ENCODE measurements around the gene NKAPD1.
"Not testable (repeated sequence)": the region's sequence is repeated elsewhere in the genome, so short reads cannot be mapped to it uniquely, and the experiment has no call there.

NKAPD1 gene

GRCh38 chr11:112086422-112087191, 12.5 kb downstream of the NKAPD1 start, which contains the start of the genes SDHD and TIMM8B:
Gene SDHD (plus strand): TSS chr11:112086873. CDS start chr11:112086908, 35 bp downstream.
Gene TIMM8B (minus strand): TSS chr11:112086756. CDS start chr11:112086723, 33 bp downstream.
- peak; percentile 94 for DNase-seq

GRCh38 chr11:112087212-112087611, 13.1 kb downstream of the NKAPD1 start:
- DNase-seq: no peak

DNA sequence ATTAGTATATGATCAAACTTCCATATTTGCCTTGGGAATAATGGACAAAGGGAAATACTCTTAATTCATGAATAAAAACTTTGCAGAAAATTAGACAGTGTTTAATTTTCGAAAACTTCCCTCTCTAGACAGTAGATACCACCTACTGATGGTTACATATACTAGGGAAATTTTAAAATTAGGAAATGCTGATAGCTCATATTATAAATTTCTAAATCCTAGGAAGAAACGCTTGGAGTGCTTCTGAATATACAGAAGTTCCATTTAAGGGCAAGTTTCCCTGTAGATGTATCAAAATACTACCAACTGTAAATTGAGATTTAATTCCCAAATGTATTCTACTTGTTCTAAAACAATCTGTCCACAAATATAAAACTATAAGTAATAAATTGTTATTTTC, 21.2 kb downstream of the NKAPD1 start:
- DNase-seq: not testable (repeated sequence)

DNA sequence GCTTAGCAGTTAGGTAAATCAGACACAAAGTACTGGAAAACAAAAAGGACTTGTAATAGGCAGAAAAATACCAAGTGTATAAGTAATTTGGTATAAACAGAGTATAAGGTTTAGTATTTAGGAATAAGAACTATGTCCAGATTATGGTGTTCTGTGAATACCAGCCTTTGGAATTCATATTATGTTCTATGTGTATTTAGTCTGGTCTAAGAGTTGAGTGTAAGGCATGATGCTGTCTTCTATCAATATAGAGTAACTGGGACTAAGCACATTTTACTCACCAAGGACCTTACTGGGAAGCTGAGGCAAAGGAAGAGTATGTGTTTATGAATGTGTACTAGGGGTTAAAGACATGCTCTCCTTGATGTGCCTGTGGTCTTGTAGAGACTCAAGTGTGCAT, 22.1 kb downstream of the NKAPD1 start:
- DNase-seq: no peak

GRCh38 chr11:112097734-112098528, 23.8 kb downstream of the NKAPD1 start:
- DNase-seq: no peak

DNA sequence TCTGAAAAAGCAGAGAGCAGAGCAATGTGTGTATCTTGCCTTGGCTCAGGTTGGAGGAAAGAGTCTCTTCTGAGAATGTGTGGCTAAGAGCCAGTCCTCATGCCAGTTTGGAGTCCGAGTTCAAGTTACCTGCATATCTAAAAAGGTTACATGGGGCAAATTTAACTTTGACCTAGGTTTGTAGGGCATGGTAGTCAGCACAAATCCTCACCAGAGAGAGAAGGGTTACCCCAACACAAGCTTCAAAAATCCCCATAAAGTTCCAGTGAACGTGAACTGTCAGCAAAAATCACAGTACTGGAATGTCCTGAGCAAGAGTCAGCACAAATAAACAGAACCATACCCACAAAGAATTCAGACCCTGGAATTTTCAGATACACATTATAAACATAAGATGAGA, 26.4 kb downstream of the NKAPD1 start:
- DNase-seq: no peak

GRCh38 chr11:112103446-112103845, 29.3 kb downstream of the NKAPD1 start:
- DNase-seq: no peak

DNA sequence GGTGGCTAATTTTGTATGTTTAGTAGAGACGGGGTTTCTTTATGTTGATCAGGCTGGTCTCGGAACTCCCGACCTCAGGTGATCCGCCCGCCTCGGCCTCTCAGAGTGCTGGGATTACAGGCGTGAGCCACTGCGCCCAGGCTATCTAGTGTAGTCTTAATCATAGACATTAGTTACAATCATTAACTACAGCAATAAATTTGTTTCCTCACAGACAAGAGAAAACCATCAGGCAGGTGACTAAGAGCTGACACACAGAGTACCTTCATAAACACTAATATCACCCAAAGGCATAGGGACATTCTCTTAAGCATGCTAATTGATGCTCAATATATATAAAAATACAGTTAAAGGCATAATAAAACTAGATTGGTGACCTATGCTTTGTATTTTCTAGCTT, 32.0 kb downstream of the NKAPD1 start:
- DNase-seq: no peak

DNA sequence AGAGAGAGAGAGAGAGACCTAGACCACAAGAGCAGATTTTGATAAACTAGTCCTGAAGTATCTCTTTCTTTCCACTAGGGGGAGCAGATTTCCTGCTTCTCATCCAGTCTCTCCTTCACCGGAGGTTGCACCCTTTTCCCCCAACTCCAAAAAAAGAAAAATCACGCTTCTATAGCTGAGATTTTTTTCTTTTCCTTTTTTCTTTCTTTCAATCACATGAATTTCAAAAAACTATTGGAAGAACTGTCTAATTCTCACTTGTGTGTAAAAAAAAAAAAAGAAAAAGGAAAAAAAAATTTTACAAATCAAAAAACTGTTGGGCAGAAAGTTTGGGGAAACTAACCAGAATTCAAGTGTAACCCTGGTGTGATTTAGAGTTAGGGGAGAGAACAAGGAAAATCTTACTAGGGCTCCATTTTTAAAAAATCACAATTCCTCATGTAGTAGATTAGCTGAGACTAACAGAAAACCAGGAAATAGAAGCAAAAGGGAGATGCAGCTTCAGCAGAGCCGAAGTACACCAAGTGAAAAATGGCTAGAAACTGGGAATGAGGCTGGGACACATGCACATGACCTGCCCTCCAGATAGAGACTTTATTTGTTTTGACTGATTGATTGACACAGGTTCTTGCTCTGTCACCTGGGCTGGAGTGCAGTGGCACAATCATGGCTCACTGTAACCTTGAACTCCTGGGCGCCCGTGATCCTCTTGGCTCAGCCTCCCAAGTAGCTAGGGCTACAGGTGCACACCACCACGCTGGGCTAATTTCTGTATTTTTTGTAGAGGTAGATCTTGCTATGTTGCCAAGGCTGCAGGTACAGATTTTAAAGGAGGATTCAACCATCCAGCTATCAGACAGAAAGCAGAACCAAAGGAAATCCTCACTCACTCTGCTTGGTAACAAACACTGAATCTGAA, 39.7 kb downstream of the NKAPD1 start:
- DNase-seq: no peak

GRCh38 chr11:112114460-112114859, 40.4 kb downstream of the NKAPD1 start:
- DNase-seq: no peak

- no peak for DNase-seq
These were observed 41.3 kb downstream of the NKAPD1 start for GRCh38 chr11:112115386-112115785.

- no peak for DNase-seq
These were observed 44.1 kb downstream of the NKAPD1 start for GRCh38 chr11:112118176-112118575.

DNA sequence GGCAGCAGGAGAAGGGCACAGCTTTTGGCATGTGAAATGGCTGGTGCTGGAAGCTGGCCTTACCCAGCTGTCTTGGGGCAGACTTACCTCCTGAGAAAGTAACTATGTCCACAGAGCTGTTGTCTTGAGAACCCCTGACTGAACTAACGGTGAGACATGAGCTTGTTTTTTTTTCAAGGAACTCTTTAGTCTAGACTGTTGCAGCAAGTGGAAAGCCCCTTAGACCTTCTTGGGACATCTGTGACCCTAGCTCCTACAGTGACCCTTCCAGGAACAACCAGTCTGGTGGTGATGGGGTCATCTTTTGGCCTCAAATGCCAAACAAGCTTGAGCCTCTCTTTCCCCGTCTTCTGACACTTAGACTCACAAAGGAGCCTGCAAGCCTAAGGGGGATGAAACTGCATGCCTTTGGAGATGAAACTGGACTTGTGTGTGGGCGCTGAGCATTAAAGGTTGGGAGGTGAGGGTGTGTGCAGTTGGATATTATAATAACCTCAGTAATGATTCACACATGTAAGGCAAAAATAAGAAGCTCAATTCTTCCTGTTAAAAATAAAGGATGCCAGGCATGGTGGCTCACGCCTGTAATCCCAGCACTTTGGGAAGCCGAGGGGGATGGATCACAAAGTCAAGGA, 48.0 kb downstream of the NKAPD1 start:
- DNase-seq: no peak

- DNase-seq: no peak
These were observed 49.0 kb downstream of the NKAPD1 start for GRCh38 chr11:112123129-112123528.

GRCh38 chr11:112127056-112127455, 53.0 kb downstream of the NKAPD1 start:
- no peak for DNase-seq

DNA sequence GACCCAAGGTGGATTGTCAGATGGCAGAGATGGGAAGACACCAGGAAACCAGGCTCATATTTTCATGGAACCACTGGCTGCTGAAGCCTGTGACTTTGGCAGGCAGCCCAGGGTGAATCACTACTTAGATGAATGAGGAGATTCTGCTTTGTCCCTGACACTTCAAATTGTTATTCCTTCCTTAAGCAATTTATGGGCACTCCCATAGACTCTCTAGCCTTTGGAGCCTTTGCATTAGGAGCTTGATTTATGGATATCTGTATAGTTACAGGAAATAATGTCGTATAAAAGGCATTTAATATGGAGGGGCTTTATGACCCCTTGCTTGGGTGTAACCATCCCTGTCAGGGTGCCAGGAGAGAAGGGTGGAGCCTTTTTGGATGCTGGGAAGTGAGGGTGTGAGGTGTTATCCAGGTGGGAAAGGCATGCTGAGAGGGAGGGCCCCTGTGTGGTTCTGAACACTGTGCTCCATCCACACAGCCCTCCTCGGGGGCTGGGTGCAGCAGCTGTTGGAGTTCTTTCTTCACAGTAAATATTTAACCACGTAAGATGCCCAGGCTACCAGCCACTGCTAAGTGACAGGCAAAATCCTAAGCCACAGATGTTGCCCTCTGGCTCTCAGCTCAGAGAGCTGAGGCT, 54.5 kb downstream of the NKAPD1 start:
- DNase-seq: no peak

DNA sequence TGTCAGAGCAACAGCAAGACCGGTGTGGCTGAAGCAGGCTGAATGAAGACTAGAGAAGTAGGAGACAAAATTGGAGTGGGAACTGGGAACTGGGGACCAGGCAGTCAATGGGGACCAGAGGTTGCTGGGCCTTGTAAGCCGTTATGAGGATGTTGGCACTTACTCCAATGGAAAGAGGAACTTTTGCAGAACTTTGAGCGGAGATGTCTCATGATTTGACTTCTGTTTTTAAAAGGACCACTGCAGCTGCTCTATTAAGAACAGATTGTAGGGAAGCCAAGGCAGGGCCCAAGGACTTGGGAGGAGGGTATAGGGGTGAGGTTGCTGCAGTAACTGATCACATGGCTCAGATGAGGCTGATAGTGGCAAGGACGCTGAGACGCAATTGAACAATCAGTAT, 55.6 kb downstream of the NKAPD1 start:
- no peak for DNase-seq

- no peak for DNase-seq
These were observed 58.6 kb downstream of the NKAPD1 start for GRCh38 chr11:112132737-112133136.

- no peak for DNase-seq
These were observed 60.4 kb downstream of the NKAPD1 start for GRCh38 chr11:112134473-112134872.
